SK-N-MC (cell line): ENCODE results near the gene JAKMIP1.

Source experiments
- DNase-seq: peaks from one replicate; pipeline ENCODE4 v3.0.0-alpha.2; 2011; ENCODE audit warnings: low read depth, low spot score
- H3K27ac ChIP-seq: fragments of 200-600 bp; sonication (generic); 2 replicates; pipeline ENCODE4 v1.5.1; 2016; ENCODE audit warnings: mixed run types
- H3K36me3 ChIP-seq: fragments of 200-600 bp; sonication (generic); 2 replicates; pipeline ENCODE4 v1.6.1; 2017; ENCODE audit warnings: antibody characterized with exemption, low read length, mixed read lengths; ENCODE audit not compliant: insufficient read depth
- H3K4me3 ChIP-seq: fragments of 200-600 bp; sonication (generic); 2 replicates; pipeline ENCODE4 v1.5.1; 2016
- H3K9ac ChIP-seq: fragments of 200-600 bp; sonication (generic); 2 replicates; pipeline ENCODE4 v1.8.0; 2017; ENCODE audit warnings: mixed run types, mixed read lengths; ENCODE audit not compliant: insufficient read length
- H3K9me3 ChIP-seq: fragments of 200-600 bp; sonication (generic); 2 replicates; pipeline ENCODE4 v1.6.1; 2017; ENCODE audit warnings: low read depth, mild to moderate bottlenecking, antibody characterized with exemption, low read length, moderate library complexity, mixed read lengths
- EZH2 ChIP-seq: fragments of 200-600 bp; sonication (generic); IDR thresholded peaks from one replicate; pipeline ENCODE4 v1.6.1; 2017; ENCODE audit warnings: antibody characterized with exemption
- FOXP2 ChIP-seq: optimal IDR thresholded peaks from 2 replicates; pipeline ENCODE3; 2011; ENCODE audit warnings: mild to moderate bottlenecking, moderate library complexity; ENCODE audit not compliant: insufficient read depth; ENCODE audit errors: extremely low read length, control extremely low read depth
- POLR2AphosphoS5 ChIP-seq: IDR thresholded peaks from 2 replicates; pipeline ENCODE4 v1.6.1; 2012; ENCODE audit warnings: mild to moderate bottlenecking, low read depth, low read length, borderline replicate concordance

The JAKMIP1 gene

GRCh38 chr4:6076391-6076790, 124.0 kb downstream of the JAKMIP1 start:
- Histone ChIP-seq H3K27ac (no peak overlapping the region), H3K4me3 (no peak overlapping the region), H3K36me3 (no peaks in the 10 kb centered on the region), H3K9ac (no peak overlapping the region), H3K9me3 (no peaks in the 10 kb centered on the region)
- no peak for DNase-seq
- TF ChIP-seq EZH2 (no peak), FOXP2 (no peak), POLR2AphosphoS5 (no peak)

DNA sequence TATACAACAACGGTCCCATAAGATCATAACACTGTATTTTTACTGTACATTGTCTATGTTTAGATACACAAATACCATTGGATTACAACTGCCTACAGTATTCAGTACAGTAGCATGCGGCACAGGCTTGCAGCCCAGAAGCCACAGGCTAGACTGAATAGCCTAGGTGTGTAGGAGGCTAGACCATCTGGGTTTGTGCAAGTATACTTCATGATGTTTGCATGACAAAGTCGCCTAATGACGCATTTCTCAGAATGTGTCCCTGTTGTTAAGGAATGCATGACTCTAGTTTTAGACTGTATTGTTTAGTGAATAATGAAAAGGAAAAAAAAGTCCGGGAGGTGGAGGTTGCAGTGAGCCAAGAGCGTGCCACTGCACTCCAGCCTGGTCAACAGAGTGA, 125.6 kb downstream of the JAKMIP1 start:
- TF ChIP-seq EZH2 (no peak), POLR2AphosphoS5 (no peak), FOXP2 (no peak)
- Histone ChIP-seq H3K9ac (no peak overlapping the region), H3K27ac (no peak overlapping the region), H3K4me3 (no peak overlapping the region), H3K9me3 (no peaks in the 10 kb centered on the region), H3K36me3 (no peaks in the 10 kb centered on the region)
- DNase-seq = no peak

DNA sequence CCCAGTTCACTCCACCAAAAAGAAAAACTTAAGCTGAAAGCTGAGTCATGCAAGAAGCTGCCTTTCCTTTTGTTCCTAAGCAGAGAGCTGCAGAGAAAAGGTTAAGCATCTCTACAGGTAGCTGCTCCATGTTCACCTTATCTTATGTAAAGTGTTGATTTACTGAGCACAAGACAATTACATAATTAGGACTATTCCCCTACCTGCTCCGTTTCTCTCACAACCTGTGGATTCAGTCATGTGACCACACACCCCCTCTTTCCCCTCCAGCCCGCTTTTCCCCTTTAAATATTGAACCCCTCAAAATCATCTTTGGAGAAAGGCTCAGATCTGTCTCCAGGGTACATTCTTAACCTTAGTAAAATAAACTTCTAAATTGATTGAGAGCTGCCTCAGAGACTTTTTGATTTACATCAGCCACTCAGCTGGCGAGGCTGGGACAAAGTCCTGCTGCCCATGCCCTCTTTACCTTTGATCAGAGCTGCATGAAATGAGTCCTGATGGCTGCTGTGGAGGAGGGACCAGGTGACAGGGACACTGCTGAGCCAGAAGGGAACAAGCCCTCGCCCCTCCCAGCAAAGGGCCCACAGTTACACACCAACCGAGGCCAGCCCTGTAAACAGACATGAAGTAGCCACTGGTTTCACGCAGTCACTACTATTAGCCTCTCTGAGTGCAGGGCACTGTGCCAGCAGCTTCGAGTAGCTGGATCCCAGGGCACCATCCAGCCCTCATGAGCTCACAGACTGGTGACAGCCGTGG, 128.2 kb downstream of the JAKMIP1 start:
- Histone ChIP-seq H3K27ac (no peak overlapping the region), H3K36me3 (no peaks in the 10 kb centered on the region), H3K9ac (no peak overlapping the region), H3K9me3 (no peaks in the 10 kb centered on the region), H3K4me3 (no peak overlapping the region)
- DNase-seq = no peak
- TF ChIP-seq EZH2 (no peak), FOXP2 (no peak), POLR2AphosphoS5 (no peak)

DNA sequence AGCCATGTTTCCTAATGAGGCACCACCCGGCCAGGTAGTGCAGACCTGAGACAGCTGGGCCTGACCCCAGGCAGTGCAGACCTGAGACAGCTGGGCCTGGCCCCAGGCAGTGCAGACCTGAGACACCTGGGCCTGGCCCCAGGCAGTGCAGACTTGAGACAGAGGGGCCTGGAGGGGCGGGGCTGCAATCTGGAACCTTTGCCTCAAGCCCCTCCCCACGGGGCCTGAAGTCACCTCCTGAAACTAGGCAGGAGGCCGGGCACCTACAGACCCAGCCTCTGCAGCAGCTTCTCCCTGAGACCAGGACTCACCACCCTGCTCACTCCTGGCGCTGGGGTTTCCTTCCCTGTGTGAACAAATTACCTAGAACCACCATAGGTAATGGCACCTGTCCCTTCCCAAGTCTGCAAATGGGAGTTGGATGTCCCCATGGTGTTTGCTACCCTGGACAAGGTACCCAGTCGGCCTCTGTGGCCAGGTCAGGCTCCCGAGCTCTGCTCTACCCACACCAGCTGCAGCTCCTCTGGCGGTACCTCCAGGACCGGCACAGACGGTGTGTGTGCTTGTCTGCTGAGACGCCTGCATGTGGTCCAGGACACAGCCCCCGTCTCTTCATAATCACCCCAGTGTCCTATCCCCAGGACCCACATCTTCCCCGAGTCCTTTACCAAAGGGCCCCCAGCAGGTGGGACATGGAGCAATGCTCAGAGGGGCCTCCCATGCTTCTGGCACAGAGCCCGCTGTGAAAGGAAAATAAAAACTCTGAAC, 129.0 kb downstream of the JAKMIP1 start:
- H3K27ac ChIP-seq = no peak overlapping the region
- no peaks in the 10 kb centered on the region for H3K9me3 ChIP-seq
- DNase-seq = no peak
- no peak overlapping the region for H3K9ac ChIP-seq
- H3K36me3 ChIP-seq = no peaks in the 10 kb centered on the region
- no peak overlapping the region for H3K4me3 ChIP-seq
- TF ChIP-seq FOXP2 (no peak), POLR2AphosphoS5 (no peak)

DNA sequence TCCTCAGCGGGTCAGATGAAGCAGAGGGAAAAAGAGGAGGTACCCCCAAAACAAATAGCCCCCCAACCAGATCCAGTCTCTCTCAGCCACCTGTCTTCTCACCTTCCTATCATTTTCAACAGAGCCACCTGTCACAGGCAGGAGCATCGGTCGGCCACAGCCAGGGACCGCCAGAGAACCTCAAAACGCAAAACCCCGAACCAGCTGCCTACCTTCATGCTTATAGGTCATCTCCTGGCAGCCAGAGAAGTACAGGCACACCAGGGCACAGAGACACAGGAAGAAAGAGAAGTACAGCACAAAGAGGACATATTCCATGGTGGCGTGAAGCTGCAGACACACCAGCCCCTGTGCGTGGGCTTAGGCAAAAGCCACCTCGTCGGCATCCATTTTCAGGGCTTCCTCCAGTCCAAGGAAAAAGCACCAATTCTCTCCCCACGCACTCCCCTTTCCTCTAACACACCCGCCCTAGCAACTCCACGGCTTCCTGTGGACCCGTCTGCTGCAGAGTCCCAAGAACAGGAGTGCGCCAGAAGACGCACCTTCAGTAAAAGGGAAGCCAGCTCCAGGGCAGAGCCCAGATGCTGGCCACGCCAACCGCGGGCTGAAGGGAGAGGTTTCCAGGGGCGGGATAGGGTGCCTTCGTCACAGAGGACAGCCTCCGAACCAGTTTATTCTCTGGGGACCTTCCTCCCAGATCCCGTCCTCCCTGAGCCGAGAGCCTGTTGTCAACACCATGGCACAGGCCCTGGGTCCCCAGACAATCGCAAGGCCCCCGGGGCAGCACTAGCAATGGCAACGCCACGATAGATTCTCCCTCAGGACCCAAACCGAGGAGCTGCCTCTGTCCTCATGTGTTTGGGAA, 130.3 kb downstream of the JAKMIP1 start:
- Histone ChIP-seq H3K4me3 (no peak overlapping the region), H3K9me3 (no peaks in the 10 kb centered on the region), H3K27ac (no peak overlapping the region), H3K36me3 (no peaks in the 10 kb centered on the region), H3K9ac (no peak overlapping the region)
- no peak for DNase-seq
- TF ChIP-seq EZH2 (no peak), FOXP2 (no peak), POLR2AphosphoS5 (no peak)

- no peak overlapping the region for H3K4me3 ChIP-seq
- no peak overlapping the region for H3K9ac ChIP-seq
- no peak for TF ChIP-seq POLR2AphosphoS5
- TF ChIP-seq EZH2 = no peak
- no peak for TF ChIP-seq FOXP2
- no peaks in the 10 kb centered on the region for H3K36me3 ChIP-seq
- no peak overlapping the region for H3K27ac ChIP-seq
- no peaks in the 10 kb centered on the region for H3K9me3 ChIP-seq
- DNase-seq = no peak
Observed at GRCh38 chr4:6068986-6069385, 131.4 kb downstream of the JAKMIP1 start.

GRCh38 chr4:6065934-6066590, 134.3 kb downstream of the JAKMIP1 start:
- Histone ChIP-seq H3K27ac (no peak overlapping the region), H3K9ac (no peak overlapping the region), H3K4me3 (no peak overlapping the region), H3K9me3 (no peaks in the 10 kb centered on the region), H3K36me3 (no peaks in the 10 kb centered on the region)
- no peak for DNase-seq
- TF ChIP-seq FOXP2 (no peak), POLR2AphosphoS5 (no peak), EZH2 (no peak)
